GM23338 (cell line): ENCODE measurements around the gene AK2. TPM values are rescaled to one million over a fixed set of nuclear protein-coding genes. Genes with fewer than 3 reads are reported as not detected.

Experiments
- ATAC-seq: fragments of 200-7000 bp; cut with Tn5 transposase; 3 replicates; pipeline ENCODE4 v1.9.1; 2020
- DNase-seq: peaks from one replicate; pipeline ENCODE4 v3.0.0-alpha.2; 2015; ENCODE audit warnings: low spot score
- H2AFZ ChIP-seq: fragments of 200-600 bp; sonication (generic); 2 replicates; pipeline ENCODE4 v1.8.0; 2016; ENCODE audit warnings: antibody characterized with exemption, mild to moderate bottlenecking, moderate library complexity
- H3F3A ChIP-seq: fragments of 200-600 bp; sonication (generic); replicated peaks from 2 replicates; pipeline ENCODE4 v1.8.0; 2017; ENCODE audit warnings: antibody characterized with exemption, mixed run types, low read depth
- H3K27ac ChIP-seq: fragments of 200-600 bp; sonication (generic); 2 replicates; pipeline ENCODE4 v1.6.1; 2016; ENCODE audit warnings: low read depth
- H3K27me3 ChIP-seq: fragments of 200-600 bp; sonication (generic); 2 replicates; pipeline ENCODE4 v1.8.0; 2016; ENCODE audit warnings: mild to moderate bottlenecking, mixed run types, moderate library complexity; ENCODE audit not compliant: insufficient read depth
- H3K36me3 ChIP-seq: fragments of 200-600 bp; sonication (generic); 2 replicates; pipeline ENCODE4 v1.8.0; 2016; ENCODE audit warnings: mild to moderate bottlenecking; ENCODE audit not compliant: insufficient read depth
- H3K4me1 ChIP-seq: fragments of 200-600 bp; sonication (generic); 2 replicates; pipeline ENCODE4 v1.8.0; 2016; ENCODE audit warnings: mild to moderate bottlenecking, moderate library complexity; ENCODE audit not compliant: insufficient read depth
- H3K4me2 ChIP-seq: fragments of 200-600 bp; sonication (generic); 2 replicates; pipeline ENCODE4 v1.7.1; 2017; ENCODE audit warnings: mixed run types
- H3K4me3 ChIP-seq: fragments of 200-600 bp; sonication (generic); 2 replicates; pipeline ENCODE4 v1.6.1; 2016; ENCODE audit warnings: mixed run types
- H3K79me2 ChIP-seq: fragments of 200-600 bp; sonication (generic); replicated peaks from 2 replicates; pipeline ENCODE4 v1.8.0; 2017; ENCODE audit warnings: mild to moderate bottlenecking; ENCODE audit not compliant: insufficient read depth
- H3K9me2 ChIP-seq: fragments of 200-600 bp; sonication (generic); 2 replicates; pipeline ENCODE4 v1.8.0; 2017; ENCODE audit not compliant: insufficient read depth
- H4K20me1 ChIP-seq: fragments of 200-600 bp; sonication (generic); replicated peaks from 2 replicates; pipeline ENCODE4 v1.8.0; 2017; ENCODE audit warnings: mild to moderate bottlenecking; ENCODE audit not compliant: insufficient read depth
- H3K27ac Mint-ChIP-seq: 2 replicates; pipeline ENCODE4 v1.8.0; 2020; ENCODE audit warnings: inconsistent platforms, mild to moderate bottlenecking, moderate library complexity, mixed read lengths
- H3K27me3 Mint-ChIP-seq: 3 replicates; pipeline ENCODE4 v1.8.0; 2022; ENCODE audit warnings: low read depth, mild to moderate bottlenecking, moderate library complexity, mixed read lengths, inconsistent platforms; ENCODE audit not compliant: insufficient read depth, poor library complexity
- H3K36me3 Mint-ChIP-seq: 3 replicates; pipeline ENCODE4 v1.8.0; 2021; ENCODE audit warnings: low read depth, mild to moderate bottlenecking, inconsistent platforms, moderate library complexity, mixed read lengths
- H3K4me1 Mint-ChIP-seq: 3 replicates; pipeline ENCODE4 v1.8.0; 2020; ENCODE audit warnings: mild to moderate bottlenecking, inconsistent platforms, mixed read lengths
- H3K4me3 Mint-ChIP-seq: 3 replicates; pipeline ENCODE4 v1.8.0; 2021; ENCODE audit warnings: moderate library complexity, mild to moderate bottlenecking, inconsistent platforms, mixed read lengths
- H3K9me3 Mint-ChIP-seq: 3 replicates; pipeline ENCODE4 v1.8.0; 2020; ENCODE audit warnings: moderate library complexity, mild to moderate bottlenecking, inconsistent platforms, mixed read lengths
- CREB1 ChIP-seq: fragments of 250-450 bp; sonication (Bioruptor Pico); IDR thresholded peaks from 2 replicates; pipeline ENCODE4 v1.5.0; 2020; ENCODE audit warnings: low read depth, mild to moderate bottlenecking, moderate library complexity
- CTCF ChIP-seq, 2 experiments: fragments of 200-600 bp in 1 of 2; sonication (generic) in 1 of 2; conservative IDR thresholded peaks; 2 replicates each; pipeline versions ENCODE4 v1.5.1 to v1.6.1; 2016 to 2017; ENCODE audit warnings: antibody characterized with exemption in 2 of 2, low read depth in 2 of 2, mild to moderate bottlenecking in 2 of 2, moderate library complexity in 1 of 2
- ETS1 ChIP-seq: IDR thresholded peaks from 2 replicates; pipeline ENCODE4 v1.6.1; 2016; ENCODE audit warnings: antibody characterized with exemption
- ZNF114 ChIP-seq: fragments of 250-450 bp; sonication (Bioruptor Pico); IDR thresholded peaks from 2 replicates; pipeline ENCODE4 v1.5.0; 2020; ENCODE audit warnings: mild to moderate bottlenecking, moderate library complexity
- ZNF331 ChIP-seq: fragments of 250-450 bp; sonication (Bioruptor Pico); IDR thresholded peaks from 2 replicates; pipeline ENCODE4 v1.5.0; 2020; ENCODE audit warnings: low read depth, mild to moderate bottlenecking, moderate library complexity
- ZNF462 ChIP-seq: fragments of 250-450 bp; sonication (Bioruptor Pico); IDR thresholded peaks from 2 replicates; pipeline ENCODE4 v1.5.0; 2020; ENCODE audit warnings: mild to moderate bottlenecking, moderate library complexity
- polyA plus RNA-seq: library from polyadenylated mRNA; unstranded; fragments of >200 nt; fragmentation: Nextera tagmentation; extraction: Ambion mirVana; gene quantifications from 2 replicates; pipeline ENCODE4 v1.2.1, GENCODE V29; 2016
- total RNA-seq: library from RNA; depleted of rRNA; stranded (reverse); fragments of >200 nt; shearing (Covaris generic); gene quantifications from 2 replicates; pipeline ENCODE4 v1.2.3, GENCODE V29; 2014

The AK2 gene
- total and polyA plus RNA-seq, 2 experiments from 2014 or later: 125 to 142 TPM

- Mint-ChIP-seq H3K27ac (no peak overlapping the region), H3K36me3 (no peaks in the 10 kb centered on the region; the same call in 2 of the 3 replicates), H3K27me3 (peaks cover 22% of the 10 kb centered on the region), H3K4me1 (peaks cover 12% of the 10 kb centered on the region), H3K4me3 (no peak overlapping the region), H3K9me3 (no peaks in the 10 kb centered on the region)
- ATAC-seq: peak; percentile 88
- H3K27me3 ChIP-seq: peaks cover 48% of the 10 kb centered on the region
- no peaks in the 10 kb centered on the region for H3F3A ChIP-seq
- H3K79me2 ChIP-seq: no peaks in the 10 kb centered on the region
- H3K4me2 ChIP-seq: no peak overlapping the region
- DNase-seq: peak; percentile 91
- TF ChIP-seq CTCF (conservative IDR thresholded peaks at IDR 0.05; ENCODE audit: low read depth in 2 of 2): peak; percentile 78 to 98
- no peak for TF ChIP-seq ZNF114 (CRISPR knock-in tag)
- peaks cover 4% of the 10 kb centered on the region; the same call in 1 of the 2 replicates for H3K4me1 ChIP-seq
- no peaks in the 10 kb centered on the region for H3K36me3 ChIP-seq
- H2AFZ ChIP-seq: no peak overlapping the region
- no peaks in the 10 kb centered on the region for H4K20me1 ChIP-seq
- H3K9me2 ChIP-seq: no peaks in the 10 kb centered on the region
- H3K4me3 ChIP-seq: no peak overlapping the region
- H3K27ac ChIP-seq: no peak overlapping the region
Measured at GRCh38 chr1:33086384-33086850, 49.7 kb upstream of the AK2 start.

GRCh38 chr1:33085332-33085731 lies 48.6 kb upstream of the AK2 start:
- no peaks in the 10 kb centered on the region for H4K20me1 ChIP-seq
- no peaks in the 10 kb centered on the region for H3K79me2 ChIP-seq
- no peaks in the 10 kb centered on the region for H3F3A ChIP-seq
- Mint-ChIP-seq H3K4me1 (peaks cover 15% of the 10 kb centered on the region), H3K36me3 (no peaks in the 10 kb centered on the region; the same call in 2 of the 3 replicates), H3K9me3 (no peaks in the 10 kb centered on the region), H3K4me3 (no peak overlapping the region), H3K27me3 (peaks cover 27% of the 10 kb centered on the region), H3K27ac (no peak overlapping the region)
- DNase-seq (no peak), ATAC-seq (no peak)
- no peak overlapping the region for H3K4me2 ChIP-seq
- no peak overlapping the region for H2AFZ ChIP-seq
- no peak overlapping the region for H3K4me3 ChIP-seq
- no peaks in the 10 kb centered on the region for H3K9me2 ChIP-seq
- H3K27me3 ChIP-seq: peaks cover 56% of the 10 kb centered on the region
- no peak overlapping the region for H3K27ac ChIP-seq
- H3K36me3 ChIP-seq: no peaks in the 10 kb centered on the region
- H3K4me1 ChIP-seq: peaks cover 8% of the 10 kb centered on the region; the same call in 1 of the 2 replicates
- TF ChIP-seq CTCF (conservative IDR thresholded peaks at IDR 0.05; ENCODE audit: low read depth in 2 of 2): no peak
- TF ChIP-seq ETS1: no peak
- TF ChIP-seq CREB1 (CRISPR knock-in tag): no peak
- TF ChIP-seq ZNF114 (CRISPR knock-in tag): no peak
- TF ChIP-seq ZNF462 (CRISPR knock-in tag): no peak
- TF ChIP-seq ZNF331 (CRISPR knock-in tag): no peak
